H1 (cell line): ENCODE measurements around the gene SOD2. TPM values are rescaled to one million over a fixed set of nuclear protein-coding genes. Genes with fewer than 3 reads are reported as not detected.

ENCODE experiments used
- BCL11A ChIP-seq, 2 experiments: IDR thresholded peaks; one replicate each; pipeline ENCODE4 v1.6.1; 2011; ENCODE audit warnings: low read depth in 2 of 2, low read length in 2 of 2, mild to moderate bottlenecking in 2 of 2
- CBX8 ChIP-seq: fragments of 300-800, 300-1000 bp; sonication (generic); IDR thresholded peaks from 2 replicates; pipeline ENCODE4 v1.7.1; 2016; ENCODE audit warnings: low read depth, low read length, borderline replicate concordance
- CTBP2 ChIP-seq: IDR thresholded peaks from 2 replicates; pipeline ENCODE4 v1.7.0; 2011; ENCODE audit warnings: borderline replicate concordance, mild to moderate bottlenecking, moderate library complexity, mixed read lengths, low read length; ENCODE audit not compliant: insufficient read depth, insufficient read length
- EGR1 ChIP-seq: IDR thresholded peaks from 2 replicates; pipeline ENCODE4 v1.6.1; 2011; ENCODE audit warnings: low read depth, low read length, borderline replicate concordance
- EP300 ChIP-seq, 2 experiments: IDR thresholded peaks; 1 replicate in 1 of 2; 2 replicates in 1 of 2; pipeline ENCODE4 v1.6.1; 2011 to 2012; ENCODE audit warnings: low read depth in 2 of 2, low read length in 2 of 2, mild to moderate bottlenecking in 2 of 2, borderline replicate concordance in 1 of 2, inconsistent platforms in 1 of 2, moderate library complexity in 1 of 2
- EZH2 ChIP-seq: fragments of 200-600 bp; sonication (generic); IDR thresholded peaks from 2 replicates; pipeline ENCODE4 v1.7.1; 2012; ENCODE audit warnings: low read depth, mild to moderate bottlenecking, moderate library complexity, low read length, inconsistent platforms; ENCODE audit not compliant: severe bottlenecking
- GABPA ChIP-seq: IDR thresholded peaks from 2 replicates; pipeline ENCODE4 v1.6.1; 2011; ENCODE audit warnings: mild to moderate bottlenecking, low read length, moderate library complexity, borderline replicate concordance; ENCODE audit not compliant: insufficient read depth
- HDAC2 ChIP-seq, 2 experiments: fragments of 300-600 bp in 1 of 2; sonication (generic) in 1 of 2; IDR thresholded peaks; 2 replicates each; pipeline ENCODE4 v1.6.1; 2011 to 2012; ENCODE audit warnings: low read depth in 2 of 2, low read length in 2 of 2, mild to moderate bottlenecking in 2 of 2, moderate library complexity in 2 of 2, borderline replicate concordance in 1 of 2, inconsistent platforms in 1 of 2
- KDM4A ChIP-seq: IDR thresholded peaks from one replicate; pipeline ENCODE4 v1.7.1; 2012; ENCODE audit warnings: low read depth, mild to moderate bottlenecking, moderate library complexity, low read length, inconsistent platforms; ENCODE audit not compliant: severe bottlenecking
- KDM5A ChIP-seq: fragments of 200-600 bp; IDR thresholded peaks from 2 replicates; pipeline ENCODE4 v1.7.1; 2012; ENCODE audit warnings: mild to moderate bottlenecking, low read length, inconsistent platforms, mixed read lengths
- MAFK ChIP-seq: IDR thresholded peaks from 2 replicates; pipeline ENCODE4 v1.6.1; 2012; ENCODE audit warnings: low read depth, mild to moderate bottlenecking, improper control_type of control experiment, low read length
- NANOG ChIP-seq: IDR thresholded peaks from 2 replicates; pipeline ENCODE4 v1.6.1; 2011; ENCODE audit warnings: low read length, low read depth, mild to moderate bottlenecking, inconsistent platforms; ENCODE audit not compliant: insufficient read depth, poor library complexity, severe bottlenecking
- RNF2 ChIP-seq: fragments of 200-900, 300-1000 bp; sonication (generic); IDR thresholded peaks from 2 replicates; pipeline ENCODE4 v1.7.1; 2016; ENCODE audit warnings: borderline replicate concordance, low read depth, mild to moderate bottlenecking, antibody characterized with exemption, low read length; ENCODE audit not compliant: poor library complexity, severe bottlenecking; ENCODE audit errors: missing control alignments
- SIRT6 ChIP-seq: IDR thresholded peaks from one replicate; pipeline ENCODE4 v1.7.1; 2012; ENCODE audit warnings: low read length, inconsistent platforms
- SP1 ChIP-seq: IDR thresholded peaks from 2 replicates; pipeline ENCODE4 v1.6.1; 2011; ENCODE audit warnings: low read depth, low read length
- TAF1 ChIP-seq: IDR thresholded peaks from 2 replicates; pipeline ENCODE4 v1.6.1; 2011; ENCODE audit warnings: mild to moderate bottlenecking, low read depth, low read length
- YY1 ChIP-seq: IDR thresholded peaks from 2 replicates; pipeline ENCODE4 v1.6.1; 2011; ENCODE audit warnings: low read depth, mild to moderate bottlenecking, low read length
- polyA plus RNA-seq, 7 experiments: library from polyadenylated mRNA; depleted of rRNA in 3 of 7; stranded (reverse) in 5 of 7; unstranded in 2 of 7; fragments of >200 nt in 5 of 7; fragments of 200-250 nt in 2 of 7; gene quantifications; 1 replicate in 5 of 7; 2 replicates in 1 of 7; 4 replicates in 1 of 7; pipeline versions ENCODE4 v1.2.1 to v1.2.3, GENCODE V29; 2011 to 2013; ENCODE audit warnings: missing spikeins in 2 of 7, mixed read lengths in 2 of 7
- total RNA-seq: library from RNA; stranded (reverse); fragmentation: NEBNext Ultra II Directional; extraction: Animal tissue kit (Norgen Biotek cat#: 25700); gene quantifications from 2 replicates; pipeline ENCODE4 v1.2.1, GENCODE V29; 2021
- TF ChIP-seq, protein P1 (sequence below), 3 experiments: IDR thresholded peaks; 1 replicate in 2 of 3; 2 replicates in 1 of 3; pipeline versions ENCODE4 v1.5.1 to v1.6.1; 2011; ENCODE audit warnings: low read length in 3 of 3, mild to moderate bottlenecking in 3 of 3, inconsistent platforms in 2 of 3, low read depth in 1 of 3, moderate library complexity in 1 of 3; ENCODE audit not compliant: insufficient read depth in 1 of 3; ENCODE audit errors: control extremely low read depth in 1 of 3
- TF ChIP-seq, protein P2 (sequence below): IDR thresholded peaks from 2 replicates; pipeline ENCODE4 v1.6.1; 2011; ENCODE audit warnings: low read depth, mild to moderate bottlenecking, low read length; ENCODE audit not compliant: insufficient read depth

SOD2 gene
- total and polyA plus RNA-seq, 2 of the 8 experiments (the other 6 are each of a cell fraction or from before 2014, with no cell fraction given) = 31.1 to 88.7 TPM

DNA sequence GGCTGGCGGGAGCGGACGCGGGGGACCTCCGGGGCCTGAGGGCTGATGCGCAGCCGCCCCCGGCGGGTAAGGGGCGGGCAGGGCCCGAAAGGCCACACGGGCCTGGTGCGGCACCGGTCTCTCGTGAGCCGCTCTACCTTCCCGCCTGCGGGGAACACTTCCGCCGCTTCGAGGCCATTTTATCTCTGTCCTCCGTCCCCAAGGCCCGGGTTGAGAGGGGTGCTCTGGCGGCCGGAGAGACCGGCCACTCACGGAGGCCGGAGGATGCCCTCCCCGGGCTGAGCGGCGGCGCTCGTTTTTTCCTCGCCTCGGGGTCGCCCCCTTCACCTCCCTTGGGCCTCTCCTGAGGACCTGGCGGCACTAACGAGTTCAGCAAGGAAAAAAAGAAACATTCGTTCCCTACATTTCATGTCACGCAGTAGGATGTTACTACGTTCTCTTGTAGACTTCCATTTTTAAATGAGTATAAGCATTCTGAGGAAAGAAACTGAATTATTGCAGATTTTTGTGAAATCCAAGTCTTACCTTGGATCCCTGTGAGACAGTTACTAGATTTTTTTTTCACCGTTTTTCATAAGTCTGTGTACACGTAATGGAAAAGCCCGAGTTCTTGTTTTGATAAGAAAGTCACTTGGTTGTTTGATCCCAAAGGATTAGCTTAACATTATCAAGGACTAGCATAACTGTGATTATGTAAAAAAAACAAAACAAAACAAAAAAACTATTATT is 34.8 kb upstream of the SOD2 start (continued):
- TF ChIP-seq SP1 = no peak
- no peak for TF ChIP-seq CBX8
- TF ChIP-seq GABPA = no peak
- no peak for TF ChIP-seq CTBP2
- TF ChIP-seq BCL11A (IDR thresholded peaks at IDR 0.05; ENCODE audit: low read depth in 2 of 2, low read length in 2 of 2) = no peak
- no peak for TF ChIP-seq EZH2
- TF ChIP-seq, protein P1, sequence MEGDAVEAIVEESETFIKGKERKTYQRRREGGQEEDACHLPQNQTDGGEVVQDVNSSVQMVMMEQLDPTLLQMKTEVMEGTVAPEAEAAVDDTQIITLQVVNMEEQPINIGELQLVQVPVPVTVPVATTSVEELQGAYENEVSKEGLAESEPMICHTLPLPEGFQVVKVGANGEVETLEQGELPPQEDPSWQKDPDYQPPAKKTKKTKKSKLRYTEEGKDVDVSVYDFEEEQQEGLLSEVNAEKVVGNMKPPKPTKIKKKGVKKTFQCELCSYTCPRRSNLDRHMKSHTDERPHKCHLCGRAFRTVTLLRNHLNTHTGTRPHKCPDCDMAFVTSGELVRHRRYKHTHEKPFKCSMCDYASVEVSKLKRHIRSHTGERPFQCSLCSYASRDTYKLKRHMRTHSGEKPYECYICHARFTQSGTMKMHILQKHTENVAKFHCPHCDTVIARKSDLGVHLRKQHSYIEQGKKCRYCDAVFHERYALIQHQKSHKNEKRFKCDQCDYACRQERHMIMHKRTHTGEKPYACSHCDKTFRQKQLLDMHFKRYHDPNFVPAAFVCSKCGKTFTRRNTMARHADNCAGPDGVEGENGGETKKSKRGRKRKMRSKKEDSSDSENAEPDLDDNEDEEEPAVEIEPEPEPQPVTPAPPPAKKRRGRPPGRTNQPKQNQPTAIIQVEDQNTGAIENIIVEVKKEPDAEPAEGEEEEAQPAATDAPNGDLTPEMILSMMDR (IDR thresholded peaks at IDR 0.05; ENCODE audit: control extremely low read depth in 1 of 3, insufficient read depth in 1 of 3, low read depth in 1 of 3, low read length in 3 of 3) = no peak
- peak; percentile 33; the same call in 1 of the 2 replicates for TF ChIP-seq TAF1
- TF ChIP-seq NANOG = no peak
- TF ChIP-seq KDM4A = peak; percentile 18
- TF ChIP-seq EGR1 = no peak
- no peak for TF ChIP-seq MAFK
- TF ChIP-seq, protein P2, sequence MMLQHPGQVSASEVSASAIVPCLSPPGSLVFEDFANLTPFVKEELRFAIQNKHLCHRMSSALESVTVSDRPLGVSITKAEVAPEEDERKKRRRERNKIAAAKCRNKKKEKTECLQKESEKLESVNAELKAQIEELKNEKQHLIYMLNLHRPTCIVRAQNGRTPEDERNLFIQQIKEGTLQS = no peak
- no peak for TF ChIP-seq RNF2
- TF ChIP-seq YY1 = peak; percentile 30; the same call in 1 of the 2 replicates
- no peak for TF ChIP-seq EP300 (IDR thresholded peaks at IDR 0.05; ENCODE audit: borderline replicate concordance in 1 of 2, low read depth in 2 of 2, low read length in 2 of 2)
- no peak for TF ChIP-seq SIRT6
- no peak for TF ChIP-seq HDAC2 (IDR thresholded peaks at IDR 0.05; ENCODE audit: borderline replicate concordance in 1 of 2, low read depth in 2 of 2, low read length in 2 of 2)
- TF ChIP-seq KDM5A = no peak
